OCI-LY7 (cell line): ENCODE measurements around the gene RNF224. TPM values are rescaled to one million over a fixed set of nuclear protein-coding genes. Genes with fewer than 3 reads are reported as not detected.

Experiments
- BruUV-seq: library from RNA; stranded (reverse); fragments of 400-500 nt; replicated peaks from 2 replicates; lab custom pipeline; 2021; lab: Mats Ljungman, UMichigan
- CTCF ChIA-PET: fragments of 300-600 bp; sonication (Branson Sonifier 250); formaldehyde crosslinking; loops from one replicate; lab custom pipeline; 2022; ENCODE audit warnings: antibody characterized with exemption; ENCODE audit not compliant: unreplicated experiment; lab: Charles Lee
- POLR2A ChIA-PET: fragments of 300-600 bp; sonication (Branson Sonifier 250); formaldehyde crosslinking; loops from one replicate; lab custom pipeline; 2022; ENCODE audit warnings: antibody characterized with exemption; lab: Charles Lee
- DNase-seq: peaks from one replicate; pipeline ENCODE4 v3.0.0-alpha.2; 2015; ENCODE audit warnings: low spot score
- H2AFZ ChIP-seq: fragments of 200-600 bp; sonication (generic), shearing (Covaris generic); 2 replicates; pipeline ENCODE4 v1.6.1; 2014; ENCODE audit warnings: mild to moderate bottlenecking, antibody characterized with exemption, low read length, moderate library complexity
- H3K27ac ChIP-seq: fragments of 200-600 bp; sonication (generic); 2 replicates; pipeline ENCODE4 v1.5.1; 2014; ENCODE audit warnings: mixed run types, low read depth, mild to moderate bottlenecking, moderate library complexity, low read length, inconsistent platforms; ENCODE audit not compliant: poor library complexity, severe bottlenecking
- H3K36me3 ChIP-seq: fragments of 200-600 bp; sonication (generic); 2 replicates; pipeline ENCODE4 v1.6.1; 2014; ENCODE audit warnings: mild to moderate bottlenecking, antibody characterized with exemption, low read length, moderate library complexity, mixed read lengths; ENCODE audit not compliant: insufficient read depth
- H3K4me1 ChIP-seq: fragments of 200-600 bp; sonication (generic); 2 replicates; pipeline ENCODE4 v1.5.1; 2014; ENCODE audit warnings: mild to moderate bottlenecking, low read length; ENCODE audit not compliant: insufficient read depth, poor library complexity, severe bottlenecking
- H3K4me2 ChIP-seq: fragments of 200-600 bp; sonication (generic); 2 replicates; pipeline ENCODE4 v1.6.1; 2014; ENCODE audit warnings: mild to moderate bottlenecking, low read length
- H3K4me3 ChIP-seq: fragments of 200-600 bp; sonication (generic); 2 replicates; pipeline ENCODE4 v1.5.1; 2014; ENCODE audit warnings: mild to moderate bottlenecking, low read depth, low read length; ENCODE audit not compliant: poor library complexity, severe bottlenecking
- H3K79me2 ChIP-seq: fragments of 200-600 bp; sonication (generic); 2 replicates; pipeline ENCODE4 v1.6.1; 2016; ENCODE audit warnings: low read depth, mild to moderate bottlenecking, low read length, moderate library complexity, mixed read lengths; ENCODE audit not compliant: insufficient read depth
- H3K9me2 ChIP-seq: fragments of 200-600 bp; sonication (generic); 2 replicates; pipeline ENCODE4 v1.6.1; 2016; ENCODE audit warnings: mild to moderate bottlenecking, low read length, mixed read lengths; ENCODE audit not compliant: insufficient read depth
- H3K9me3 ChIP-seq: fragments of 200-600 bp; sonication (generic); 2 replicates; pipeline ENCODE4 v1.6.1; 2014; ENCODE audit warnings: mild to moderate bottlenecking, mixed run types, low read length, mixed read lengths
- H4K20me1 ChIP-seq: fragments of 200-600 bp; sonication (generic); 2 replicates; pipeline ENCODE4 v1.6.1; 2014; ENCODE audit warnings: mild to moderate bottlenecking, antibody characterized with exemption, low read length, moderate library complexity, mixed read lengths; ENCODE audit not compliant: insufficient read depth
- EZH2phosphoT487 ChIP-seq: fragments of 200-600 bp; sonication (generic); IDR thresholded peaks from 2 replicates; pipeline ENCODE4 v1.6.1; 2018; ENCODE audit warnings: low read depth, borderline replicate concordance, mild to moderate bottlenecking, mixed run types, antibody characterized with exemption, low read length, moderate library complexity, mixed read lengths
- intact Hi-C: fragments of 100-400 bp; cut with micrococcal nuclease; formaldehyde crosslinking; loops from one replicate; pipeline ENCODE4 v1.10.0; 2022; ENCODE audit not compliant: unreplicated experiment
- total RNA-seq, 2 experiments: library from RNA; depleted of rRNA in 1 of 2; stranded (reverse); fragments of >200 nt in 1 of 2; shearing (Covaris generic) in 1 of 2; gene quantifications; 2 replicates each; pipeline ENCODE4 v1.2.3, GENCODE V29; 2014 to 2022
- TF ChIP-seq, protein P1 (sequence below): fragments of 200-600 bp; sonication (generic); conservative IDR thresholded peaks from 2 replicates; pipeline ENCODE4 v1.5.1; 2014; ENCODE audit warnings: mild to moderate bottlenecking, antibody characterized with exemption, low read length, moderate library complexity, mixed read lengths

The RNF224 gene
- total RNA-seq, 2 experiments from 2014 or later = 0.13 to 0.30 TPM

DNA sequence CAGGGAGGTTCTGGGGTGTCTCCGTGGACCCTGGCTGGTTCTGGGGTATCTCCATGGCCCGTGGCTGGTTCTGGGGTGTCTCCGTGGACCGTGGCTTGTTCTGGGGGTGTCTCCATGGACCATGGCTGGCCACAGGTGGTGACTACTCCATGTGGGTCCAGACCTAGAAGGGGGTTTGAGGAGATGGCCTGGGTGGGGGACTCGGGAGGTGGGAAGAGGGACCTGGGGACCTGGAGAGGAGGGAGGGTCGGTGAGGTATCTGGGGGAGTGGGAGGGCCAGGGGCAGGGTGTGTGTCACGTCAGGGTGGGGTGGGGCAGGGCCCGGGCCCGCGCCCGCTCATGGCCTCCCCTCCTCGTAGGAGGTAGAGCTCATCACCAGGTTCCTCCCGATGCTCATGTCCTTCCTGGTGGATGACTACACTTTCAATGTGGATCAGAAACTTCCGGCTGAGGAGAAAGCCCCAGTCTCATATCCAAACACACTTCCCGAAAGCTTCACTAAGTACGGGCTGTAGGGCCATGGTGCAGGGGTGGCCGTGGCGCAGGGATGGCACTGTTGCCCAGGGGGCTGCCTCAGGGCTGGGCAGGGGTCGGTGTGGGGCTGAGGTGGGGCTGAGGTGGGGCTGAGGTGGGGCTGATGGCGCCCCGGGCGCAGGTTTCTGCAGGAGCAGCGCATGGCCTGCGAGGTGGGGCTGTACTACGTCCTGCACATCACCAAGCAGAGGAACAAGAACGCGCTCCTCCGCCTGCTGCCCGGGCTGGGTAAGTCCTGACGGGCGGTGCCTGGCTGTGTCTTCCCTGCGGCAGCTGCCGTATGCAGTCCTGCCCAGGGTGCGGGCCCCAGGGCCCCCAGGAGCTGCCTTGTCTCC is 39.5 kb downstream of the RNF224 start:
- intact Hi-C loops = no loop called here
- peak overlapping the region; percentile 90 for H3K4me2 ChIP-seq
- no peaks in the 10 kb centered on the region for H4K20me1 ChIP-seq
- H3K27ac ChIP-seq = peak overlapping the region; percentile 90
- no peaks in the 10 kb centered on the region for H3K9me2 ChIP-seq
- CTCF ChIA-PET = interaction anchor here (0.6 kb wide), 1 partner anchor 173 kb away, joined by 3 read pairs; no protein-coding TSS in a partner anchor
- H3K4me1 ChIP-seq = peaks cover 48% of the 10 kb centered on the region
- H2AFZ ChIP-seq = no peak overlapping the region
- DNase-seq = no peak
- BruUV-seq = no TSS peak
- POLR2A ChIA-PET = interaction anchor here (0.6 to 1.1 kb wide), 2 partner anchors 13 to 116 kb away, joined by 3 to 5 read pairs; no protein-coding TSS in a partner anchor
- H3K79me2 ChIP-seq = peaks cover 18% of the 10 kb centered on the region; the same call in 1 of the 2 replicates
- H3K36me3 ChIP-seq = peaks cover 66% of the 10 kb centered on the region
- no peaks in the 10 kb centered on the region for H3K9me3 ChIP-seq
- TF ChIP-seq EZH2phosphoT487 = no peak
- TF ChIP-seq, protein P1, sequence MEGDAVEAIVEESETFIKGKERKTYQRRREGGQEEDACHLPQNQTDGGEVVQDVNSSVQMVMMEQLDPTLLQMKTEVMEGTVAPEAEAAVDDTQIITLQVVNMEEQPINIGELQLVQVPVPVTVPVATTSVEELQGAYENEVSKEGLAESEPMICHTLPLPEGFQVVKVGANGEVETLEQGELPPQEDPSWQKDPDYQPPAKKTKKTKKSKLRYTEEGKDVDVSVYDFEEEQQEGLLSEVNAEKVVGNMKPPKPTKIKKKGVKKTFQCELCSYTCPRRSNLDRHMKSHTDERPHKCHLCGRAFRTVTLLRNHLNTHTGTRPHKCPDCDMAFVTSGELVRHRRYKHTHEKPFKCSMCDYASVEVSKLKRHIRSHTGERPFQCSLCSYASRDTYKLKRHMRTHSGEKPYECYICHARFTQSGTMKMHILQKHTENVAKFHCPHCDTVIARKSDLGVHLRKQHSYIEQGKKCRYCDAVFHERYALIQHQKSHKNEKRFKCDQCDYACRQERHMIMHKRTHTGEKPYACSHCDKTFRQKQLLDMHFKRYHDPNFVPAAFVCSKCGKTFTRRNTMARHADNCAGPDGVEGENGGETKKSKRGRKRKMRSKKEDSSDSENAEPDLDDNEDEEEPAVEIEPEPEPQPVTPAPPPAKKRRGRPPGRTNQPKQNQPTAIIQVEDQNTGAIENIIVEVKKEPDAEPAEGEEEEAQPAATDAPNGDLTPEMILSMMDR = no peak
- H3K4me3 ChIP-seq = peak overlapping the region; percentile 65

DNA sequence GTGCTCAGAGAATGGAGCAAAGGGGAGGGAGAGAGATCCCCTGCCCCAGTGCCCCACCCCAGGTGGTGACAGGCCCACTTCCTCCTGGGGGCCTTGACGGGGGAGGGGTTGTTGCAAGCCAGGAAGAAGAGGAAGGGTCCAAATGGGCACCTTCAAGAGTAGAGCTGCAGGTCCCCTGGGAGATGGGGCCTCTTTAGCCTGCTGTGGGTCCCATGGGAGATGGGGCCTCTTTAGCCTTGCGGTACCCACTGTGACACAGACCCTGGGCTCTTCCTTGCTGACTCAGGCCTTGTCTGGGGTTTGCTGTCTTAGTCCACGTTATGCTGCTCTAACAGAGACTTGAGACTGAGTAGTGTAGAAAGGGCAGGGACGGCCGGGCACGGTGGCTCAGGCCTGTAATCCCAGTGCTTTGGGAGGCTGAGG is 40.6 kb downstream of the RNF224 start:
- POLR2A ChIA-PET = no interaction called here
- H3K79me2 ChIP-seq = peaks cover 18% of the 10 kb centered on the region; the same call in 1 of the 2 replicates
- CTCF ChIA-PET = no interaction called here
- H3K36me3 ChIP-seq = peaks cover 75% of the 10 kb centered on the region
- H3K4me2 ChIP-seq = peak overlapping the region; percentile 90
- H3K27ac ChIP-seq = peak overlapping the region; percentile 90
- H3K4me3 ChIP-seq = peak overlapping the region; percentile 65
- H3K4me1 ChIP-seq = peaks cover 48% of the 10 kb centered on the region
- no peaks in the 10 kb centered on the region for H3K9me3 ChIP-seq
- H4K20me1 ChIP-seq = no peaks in the 10 kb centered on the region
- no peak for TF ChIP-seq EZH2phosphoT487
- TF ChIP-seq, protein P1 = no peak
- no peak overlapping the region for H2AFZ ChIP-seq
- BruUV-seq = no TSS peak
- intact Hi-C loops = loop anchor here (1.0 to 2.0 kb wide), 3 partner anchors 9 to 68 kb away; partner anchors contain the start of genes TOR4A and TPRN
- peak; percentile 98 for DNase-seq
- no peaks in the 10 kb centered on the region for H3K9me2 ChIP-seq
